ENCODE measurements around the gene SP100.
"Not testable (repeated sequence)": the region's sequence is repeated elsewhere in the genome, so short reads cannot be mapped to it uniquely, and the experiment has no call there.

The SP100 gene

DNA sequence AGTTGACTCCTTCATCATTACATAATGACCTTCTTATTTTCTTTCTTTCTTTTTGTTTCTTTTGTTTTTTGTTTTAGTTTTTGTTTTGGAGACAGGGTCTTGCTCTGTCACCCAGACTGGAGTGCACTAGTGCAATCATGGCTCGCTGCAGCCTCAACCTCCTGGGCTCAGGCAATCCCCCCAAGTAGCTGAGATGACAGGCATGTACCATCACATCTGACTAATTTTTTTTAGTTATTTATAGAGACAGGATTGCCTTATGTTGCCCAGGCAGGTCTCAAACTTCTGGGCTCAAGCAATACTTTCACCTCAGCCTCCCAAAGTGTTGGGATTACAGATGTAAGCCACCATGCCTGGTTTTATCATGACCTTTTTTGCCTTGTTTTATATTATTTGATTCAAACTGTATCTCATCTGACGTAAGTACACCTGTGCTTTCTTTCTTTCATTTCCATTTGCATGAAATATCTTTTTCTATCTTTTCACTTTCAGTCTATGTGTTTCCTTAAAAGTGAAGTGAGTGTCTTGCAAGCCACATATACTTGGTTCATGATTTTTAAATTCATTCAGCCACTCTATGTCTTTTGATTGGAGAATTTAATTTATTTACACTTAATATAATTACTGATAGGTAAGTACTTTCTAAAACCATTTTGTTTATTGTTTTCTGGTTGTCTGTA, 39.1 kb downstream of the SP100 start:
- no peaks in the 10 kb centered on the region for H3K27me3 Mint-ChIP-seq (ENCODE audit: low read depth)
- peaks cover 69% of the 10 kb centered on the region for H3K4me1 Mint-ChIP-seq (ENCODE audit: low read depth)
- H3K36me3 Mint-ChIP-seq (ENCODE audit: low read depth) = peaks cover 94% of the 10 kb centered on the region
- DNase-seq (ENCODE audit: low spot score) = no peak
- H3K27ac Mint-ChIP-seq = no peak overlapping the region
- H3K9me3 Mint-ChIP-seq = peaks cover 31% of the 10 kb centered on the region
- H3K4me3 Mint-ChIP-seq = no peak overlapping the region

DNA sequence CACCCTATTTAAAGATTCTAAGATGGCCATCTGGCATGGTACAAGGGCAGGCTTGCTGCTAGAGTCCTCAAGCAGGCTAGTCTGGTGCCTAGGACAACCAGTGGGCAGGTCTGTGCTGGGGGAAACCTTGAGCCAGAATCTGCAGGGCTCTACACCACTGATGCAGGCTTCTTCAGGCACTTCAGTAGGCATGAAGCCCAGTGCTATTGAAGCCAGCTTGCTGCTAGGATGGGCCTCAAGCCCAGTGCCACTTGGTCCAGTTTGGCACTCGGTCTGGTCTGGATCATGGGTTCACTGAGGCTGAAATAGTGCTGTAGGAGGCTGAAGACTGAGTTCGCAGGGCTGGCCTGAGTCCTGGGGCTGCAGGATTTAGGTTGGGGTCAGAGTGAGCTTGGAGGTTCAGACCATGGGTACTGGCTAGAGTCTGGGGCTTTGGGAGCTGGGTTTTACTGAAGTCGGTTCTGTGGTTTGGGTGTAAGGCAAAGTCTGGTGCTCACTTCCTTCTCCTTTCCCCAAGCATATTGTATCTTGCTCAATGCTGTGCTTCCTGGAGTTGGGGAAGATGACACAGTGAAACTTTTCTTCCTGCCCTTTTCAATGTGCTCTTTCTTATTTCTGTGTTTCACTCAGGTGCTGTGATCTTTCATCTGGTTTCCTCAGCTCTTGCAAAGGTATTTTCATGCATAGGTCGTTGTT, 41.2 kb downstream of the SP100 start:
- Mint-ChIP-seq H3K27me3 (ENCODE audit: low read depth) (no peaks in the 10 kb centered on the region), H3K27ac (peak overlapping the region; percentile 47), H3K4me3 (peak overlapping the region; percentile 7), H3K36me3 (ENCODE audit: low read depth) (peaks cover 91% of the 10 kb centered on the region), H3K4me1 (ENCODE audit: low read depth) (peaks cover 60% of the 10 kb centered on the region), H3K9me3 (peaks cover 31% of the 10 kb centered on the region)
- no peak for DNase-seq (ENCODE audit: low spot score)

DNA sequence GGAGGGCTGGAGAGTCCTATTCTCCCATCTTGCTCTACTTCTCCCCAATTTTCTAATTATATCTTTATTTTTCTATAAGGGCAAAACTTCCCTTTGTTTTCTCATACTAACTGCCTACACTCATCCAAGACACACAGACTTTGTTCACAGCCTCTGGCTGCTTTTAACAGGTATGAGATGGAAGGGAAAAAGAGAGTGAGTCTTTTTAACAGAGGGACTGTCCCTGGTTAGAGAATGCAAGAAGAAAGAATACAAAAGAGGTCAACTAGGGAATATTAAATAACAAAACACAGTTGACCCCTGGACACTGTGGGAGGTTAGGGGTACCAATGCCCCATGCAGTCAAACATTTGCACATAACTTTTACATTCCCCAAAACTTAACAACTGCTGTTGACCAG, 41.8 kb downstream of the SP100 start:
- no peak for DNase-seq (ENCODE audit: low spot score)
- Mint-ChIP-seq H3K9me3 (peaks cover 29% of the 10 kb centered on the region), H3K4me3 (peak overlapping the region; percentile 7), H3K27me3 (ENCODE audit: low read depth) (no peaks in the 10 kb centered on the region), H3K27ac (peak overlapping the region; percentile 47), H3K36me3 (ENCODE audit: low read depth) (peaks cover 92% of the 10 kb centered on the region), H3K4me1 (ENCODE audit: low read depth) (peaks cover 58% of the 10 kb centered on the region)

DNA sequence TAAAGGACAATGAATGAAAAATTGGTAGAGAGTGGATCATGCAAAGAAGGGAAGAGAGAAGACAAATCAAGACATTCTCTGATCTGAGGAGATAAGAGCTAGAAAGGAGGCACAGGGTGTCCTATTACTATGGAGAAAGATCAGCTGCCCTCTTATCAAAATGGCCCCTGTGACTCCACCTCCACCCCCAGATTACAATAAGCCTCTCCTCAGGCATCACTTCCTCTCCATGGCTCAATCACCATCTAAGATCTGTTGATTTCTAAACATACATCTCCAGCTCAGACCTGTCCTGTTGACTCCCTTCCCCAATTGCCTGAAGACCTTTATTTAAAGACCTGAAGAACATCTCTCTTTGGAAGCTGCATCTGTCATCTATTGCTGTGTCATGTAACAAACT, 43.2 kb downstream of the SP100 start:
- Mint-ChIP-seq H3K4me1 (ENCODE audit: low read depth) (peaks cover 54% of the 10 kb centered on the region), H3K27ac (peak overlapping the region; percentile 49), H3K36me3 (ENCODE audit: low read depth) (peaks cover 91% of the 10 kb centered on the region), H3K4me3 (no peak overlapping the region), H3K27me3 (ENCODE audit: low read depth) (no peaks in the 10 kb centered on the region), H3K9me3 (peaks cover 20% of the 10 kb centered on the region)
- DNase-seq (ENCODE audit: low spot score) = no peak

DNA sequence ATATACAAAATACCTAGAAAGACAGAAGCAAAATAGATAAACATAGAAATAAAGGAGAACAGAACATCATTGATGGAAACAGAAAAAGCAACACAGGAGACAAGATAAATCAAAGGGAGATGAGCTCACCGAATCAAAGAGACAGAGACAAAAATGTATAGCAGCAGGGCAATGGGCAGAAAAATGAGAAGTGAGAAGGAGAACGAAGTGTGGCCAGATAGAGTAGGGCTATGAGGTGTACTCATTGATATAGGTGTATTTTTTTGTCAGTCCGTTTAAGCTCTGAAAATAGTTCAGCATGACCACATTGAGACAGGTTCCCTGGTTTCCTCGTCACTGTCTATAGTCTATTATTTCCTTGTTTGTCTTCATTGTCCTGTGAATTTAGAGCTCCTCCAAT, 55.1 kb downstream of the SP100 start:
- H3K4me1 Mint-ChIP-seq (ENCODE audit: low read depth) = peaks cover 36% of the 10 kb centered on the region
- no peak overlapping the region for H3K4me3 Mint-ChIP-seq
- peaks cover 87% of the 10 kb centered on the region for H3K36me3 Mint-ChIP-seq (ENCODE audit: low read depth)
- H3K9me3 Mint-ChIP-seq = peaks cover 13% of the 10 kb centered on the region
- H3K27ac Mint-ChIP-seq = peak overlapping the region; percentile 29
- no peaks in the 10 kb centered on the region for H3K27me3 Mint-ChIP-seq (ENCODE audit: low read depth)
- DNase-seq (ENCODE audit: low spot score) = no peak

DNA sequence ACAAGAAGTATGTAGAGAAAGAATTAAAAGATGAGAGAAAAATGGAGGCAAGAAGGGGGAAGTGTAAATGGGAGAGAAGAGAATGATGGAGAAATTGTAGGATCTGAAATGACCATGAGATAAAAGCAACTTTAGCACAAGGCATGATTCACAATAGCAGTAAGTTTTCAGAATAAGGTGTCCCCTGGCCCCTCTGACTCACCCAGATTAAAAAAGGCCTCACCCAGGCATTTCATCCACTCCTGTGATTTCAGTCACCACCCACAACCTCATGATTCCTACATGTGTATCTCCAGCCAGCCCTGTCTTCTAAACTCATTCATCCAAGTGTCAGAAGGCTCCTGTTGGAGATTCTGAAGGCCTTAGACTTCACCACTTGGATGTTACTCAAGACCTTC, 56.6 kb downstream of the SP100 start:
- Mint-ChIP-seq H3K4me1 (ENCODE audit: low read depth) (peaks cover 36% of the 10 kb centered on the region), H3K4me3 (peak overlapping the region; percentile 20), H3K27me3 (ENCODE audit: low read depth) (no peaks in the 10 kb centered on the region), H3K9me3 (peaks cover 13% of the 10 kb centered on the region), H3K36me3 (ENCODE audit: low read depth) (peaks cover 82% of the 10 kb centered on the region), H3K27ac (peak overlapping the region; percentile 85)
- DNase-seq (ENCODE audit: low spot score) = peak; percentile 76

DNA sequence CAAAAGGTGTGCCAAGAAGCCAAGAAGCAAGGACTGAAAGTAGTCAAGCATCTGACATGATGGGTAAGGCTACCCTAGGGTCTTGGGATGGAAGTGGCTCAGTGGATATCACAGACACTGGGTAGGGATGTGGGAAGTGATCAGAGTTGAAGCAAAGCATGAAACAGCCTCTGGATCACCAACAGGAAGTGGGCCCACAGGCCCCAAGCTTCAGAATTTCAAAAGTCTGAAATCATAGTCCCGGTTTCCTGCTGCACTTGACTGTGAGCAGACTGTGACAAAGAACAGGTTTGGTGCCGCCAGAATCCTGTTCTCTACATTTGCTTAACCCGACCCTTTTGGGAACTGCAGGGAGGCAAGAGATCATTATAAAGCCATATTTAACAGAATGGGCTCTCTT, 57.4 kb downstream of the SP100 start:
- DNase-seq (ENCODE audit: low spot score) = peak; percentile 19
- no peaks in the 10 kb centered on the region for H3K27me3 Mint-ChIP-seq (ENCODE audit: low read depth)
- H3K9me3 Mint-ChIP-seq = peaks cover 13% of the 10 kb centered on the region
- H3K27ac Mint-ChIP-seq = peak overlapping the region; percentile 85
- peaks cover 36% of the 10 kb centered on the region for H3K4me1 Mint-ChIP-seq (ENCODE audit: low read depth)
- peak overlapping the region; percentile 19 for H3K4me3 Mint-ChIP-seq
- H3K36me3 Mint-ChIP-seq (ENCODE audit: low read depth) = peaks cover 83% of the 10 kb centered on the region

DNA sequence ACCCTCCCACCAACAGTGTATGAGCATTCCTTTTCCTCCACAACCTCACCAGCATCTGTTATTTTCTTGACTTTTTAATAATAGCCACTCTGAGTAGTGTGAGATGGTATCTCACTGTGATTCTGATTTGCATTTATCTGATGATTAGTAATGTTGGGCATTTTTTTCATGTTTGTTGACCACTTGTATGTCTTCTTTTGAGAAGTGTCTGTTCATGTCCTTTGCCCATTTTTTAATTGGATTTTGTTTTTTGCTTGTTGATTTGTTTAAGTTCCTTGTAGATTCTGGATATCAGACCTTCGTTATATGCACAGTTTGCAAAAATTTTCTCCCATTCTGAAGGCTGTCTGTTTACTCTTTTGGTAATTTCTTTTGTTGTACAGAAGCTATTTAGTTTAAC, 59.1 kb downstream of the SP100 start:
- H3K27me3 Mint-ChIP-seq (ENCODE audit: low read depth) = no peaks in the 10 kb centered on the region
- peaks cover 13% of the 10 kb centered on the region for H3K9me3 Mint-ChIP-seq
- H3K4me3 Mint-ChIP-seq = no peak overlapping the region
- no peak overlapping the region for H3K27ac Mint-ChIP-seq
- peaks cover 86% of the 10 kb centered on the region for H3K36me3 Mint-ChIP-seq (ENCODE audit: low read depth)
- H3K4me1 Mint-ChIP-seq (ENCODE audit: low read depth) = peaks cover 35% of the 10 kb centered on the region
- no peak for DNase-seq (ENCODE audit: low spot score)

DNA sequence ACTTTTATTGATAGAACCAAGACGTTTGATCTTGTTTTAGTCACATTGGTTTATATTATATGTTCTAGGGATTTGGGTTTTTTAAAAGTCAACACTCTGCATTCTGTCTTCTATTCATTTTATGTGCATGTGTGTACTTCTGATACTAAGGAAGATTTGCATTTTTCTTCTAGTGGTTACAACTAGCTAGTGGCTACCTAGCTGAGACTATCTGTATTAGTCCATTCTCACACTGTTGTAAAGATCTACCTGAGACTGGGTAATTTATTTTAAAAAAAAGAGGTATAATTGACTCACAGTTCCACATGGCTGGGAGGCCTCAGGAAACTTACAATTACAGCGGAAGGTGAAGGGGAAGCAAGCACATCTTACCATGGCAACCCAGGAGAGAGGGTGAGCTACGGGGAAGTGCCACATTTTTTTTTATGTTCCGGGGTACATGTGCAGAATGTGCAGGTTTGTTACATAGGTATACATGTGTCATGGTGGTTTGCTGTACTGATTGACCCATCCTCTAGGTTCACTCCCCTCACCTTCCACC, 69.9 kb downstream of the SP100 start:
- Mint-ChIP-seq H3K27me3 (ENCODE audit: low read depth) (no peaks in the 10 kb centered on the region), H3K9me3 (peaks cover 52% of the 10 kb centered on the region), H3K4me1 (ENCODE audit: low read depth) (peaks cover 2% of the 10 kb centered on the region), H3K4me3 (no peak overlapping the region), H3K27ac (no peak overlapping the region), H3K36me3 (ENCODE audit: low read depth) (peaks cover 86% of the 10 kb centered on the region)
- no peak for DNase-seq (ENCODE audit: low spot score)

DNA sequence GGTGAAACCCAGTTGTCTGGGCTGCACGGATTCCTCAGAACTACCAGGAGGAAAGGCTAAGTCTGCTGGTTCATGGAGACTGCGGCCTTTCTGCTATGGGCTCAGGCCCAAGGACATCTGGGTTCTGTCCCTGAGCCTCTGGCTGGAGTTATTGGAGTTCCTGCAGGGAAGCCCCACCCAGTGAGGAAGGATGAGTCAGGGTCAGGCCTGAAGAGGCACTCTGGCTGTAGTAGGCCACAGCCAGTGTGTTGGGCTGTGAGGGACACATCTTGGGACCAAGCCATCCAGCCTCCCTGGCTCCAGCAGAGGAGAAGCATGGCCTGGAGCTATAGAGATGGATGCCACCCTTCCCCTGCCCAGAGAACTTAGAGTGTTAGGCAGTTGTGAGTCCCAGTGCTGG, 75.2 kb downstream of the SP100 start:
- H3K9me3 Mint-ChIP-seq = peaks cover 45% of the 10 kb centered on the region
- not testable (repeated sequence) for H3K27me3 Mint-ChIP-seq (ENCODE audit: low read depth); DNase-seq (ENCODE audit: low spot score); H3K27ac Mint-ChIP-seq; H3K4me3 Mint-ChIP-seq; H3K4me1 Mint-ChIP-seq (ENCODE audit: low read depth)
- H3K36me3 Mint-ChIP-seq (ENCODE audit: low read depth) = peaks cover 93% of the 10 kb centered on the region

DNA sequence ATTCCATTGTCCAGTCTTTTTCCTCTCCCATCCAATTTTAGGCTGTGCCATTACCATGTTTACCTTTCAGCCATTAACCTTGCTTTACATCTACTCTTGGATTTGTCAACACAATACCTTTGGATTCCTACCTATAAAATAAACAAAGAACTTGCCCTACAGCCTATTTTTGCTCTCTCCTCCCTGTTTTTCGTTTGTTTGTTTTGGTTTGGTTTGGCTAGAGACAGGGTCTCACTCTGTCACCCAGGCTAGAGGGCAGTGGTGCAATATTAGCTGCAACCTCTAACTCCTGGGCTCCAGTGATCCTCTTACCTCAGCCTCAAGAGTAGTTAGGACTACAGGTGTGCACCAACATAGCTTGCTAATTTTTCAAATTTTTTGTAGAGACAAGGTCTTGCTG, 76.1 kb downstream of the SP100 start:
- Mint-ChIP-seq H3K27ac (peak overlapping the region; percentile 7), H3K36me3 (ENCODE audit: low read depth) (peaks cover 91% of the 10 kb centered on the region), H3K4me1 (ENCODE audit: low read depth) (peaks cover 13% of the 10 kb centered on the region), H3K9me3 (peaks cover 38% of the 10 kb centered on the region), H3K27me3 (ENCODE audit: low read depth) (no peaks in the 10 kb centered on the region), H3K4me3 (no peak overlapping the region)
- no peak for DNase-seq (ENCODE audit: low spot score)

DNA sequence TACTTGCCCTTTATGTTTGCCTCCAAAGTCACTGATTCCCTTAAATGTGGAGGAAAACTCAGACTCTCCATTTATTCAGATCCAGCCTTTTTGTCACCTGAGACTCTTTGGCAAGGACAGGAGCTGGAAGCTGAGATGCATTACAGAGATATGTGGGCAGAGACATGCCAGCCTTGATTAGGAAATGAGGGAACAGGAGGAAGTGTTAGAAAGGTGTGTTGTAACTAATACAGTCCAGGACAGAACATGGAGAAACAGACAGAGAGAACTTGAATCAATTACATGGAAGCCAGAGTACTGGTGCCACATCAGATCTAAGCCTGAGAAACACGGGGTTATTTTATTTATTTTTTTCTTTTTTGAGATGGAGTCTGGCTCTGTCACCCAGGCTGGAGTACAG, 79.0 kb downstream of the SP100 start:
- H3K4me1 Mint-ChIP-seq (ENCODE audit: low read depth) = peaks cover 14% of the 10 kb centered on the region
- peaks cover 9% of the 10 kb centered on the region for H3K9me3 Mint-ChIP-seq
- H3K4me3 Mint-ChIP-seq = no peak overlapping the region
- no peaks in the 10 kb centered on the region for H3K27me3 Mint-ChIP-seq (ENCODE audit: low read depth)
- DNase-seq (ENCODE audit: low spot score) = no peak
- H3K27ac Mint-ChIP-seq = no peak overlapping the region
- H3K36me3 Mint-ChIP-seq (ENCODE audit: low read depth) = peaks cover 84% of the 10 kb centered on the region

DNA sequence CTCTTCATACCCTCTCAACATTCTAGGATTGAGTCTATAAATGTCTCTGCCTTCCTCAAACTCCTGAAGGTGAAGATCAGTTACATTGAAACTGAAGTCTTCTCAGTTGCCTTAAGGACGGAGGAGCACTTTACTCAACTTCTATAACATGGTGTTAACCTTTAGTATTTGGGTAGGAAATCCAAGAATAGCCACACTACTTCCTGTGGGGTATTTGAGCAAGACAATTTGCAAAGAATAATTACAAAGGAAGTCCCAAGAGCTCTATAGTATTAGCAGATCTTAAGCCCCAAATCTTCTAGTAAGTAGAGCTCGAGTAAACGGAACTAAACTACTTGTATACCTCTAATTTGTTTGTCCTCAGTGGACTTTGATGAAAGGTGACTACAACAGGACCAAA, 80.9 kb downstream of the SP100 start:
- H3K27ac Mint-ChIP-seq = peak overlapping the region; percentile 42
- peaks cover 83% of the 10 kb centered on the region for H3K36me3 Mint-ChIP-seq (ENCODE audit: low read depth)
- H3K9me3 Mint-ChIP-seq = no peaks in the 10 kb centered on the region
- H3K27me3 Mint-ChIP-seq (ENCODE audit: low read depth) = no peaks in the 10 kb centered on the region
- H3K4me1 Mint-ChIP-seq (ENCODE audit: low read depth) = peaks cover 12% of the 10 kb centered on the region
- no peak for DNase-seq (ENCODE audit: low spot score)
- peak overlapping the region; percentile 29 for H3K4me3 Mint-ChIP-seq

DNA sequence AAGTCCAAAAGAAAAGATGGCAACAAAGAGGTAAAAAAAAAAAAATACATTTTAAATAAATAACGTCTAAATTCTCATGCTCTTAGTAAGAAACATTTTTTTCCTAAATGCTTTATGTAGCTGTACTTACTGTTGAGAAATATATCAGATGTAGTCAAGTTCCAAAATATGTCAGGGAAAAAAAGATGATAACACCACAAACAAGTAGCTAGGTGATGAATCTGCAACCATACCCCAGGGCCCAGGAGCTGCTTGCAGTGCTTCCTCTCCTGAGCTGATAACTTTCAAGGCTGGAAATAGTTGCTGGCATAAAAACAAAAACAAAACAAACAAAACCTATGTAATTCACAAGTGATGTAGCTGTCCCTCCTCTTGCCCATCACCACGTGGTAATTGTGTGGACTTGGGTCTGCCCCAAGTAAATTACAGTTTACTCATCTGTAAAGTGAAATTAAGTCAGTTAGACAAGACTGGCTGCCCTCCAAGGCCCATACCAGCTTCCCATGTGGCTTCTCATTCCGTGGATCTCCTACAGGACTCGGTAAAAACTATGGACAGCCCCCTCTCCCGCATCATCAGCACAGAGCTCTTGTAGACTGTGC, 82.6 kb downstream of the SP100 start:
- H3K4me3 Mint-ChIP-seq = no peak overlapping the region
- no peaks in the 10 kb centered on the region for H3K9me3 Mint-ChIP-seq
- H3K4me1 Mint-ChIP-seq (ENCODE audit: low read depth) = peaks cover 12% of the 10 kb centered on the region
- peaks cover 86% of the 10 kb centered on the region for H3K36me3 Mint-ChIP-seq (ENCODE audit: low read depth)
- no peaks in the 10 kb centered on the region for H3K27me3 Mint-ChIP-seq (ENCODE audit: low read depth)
- DNase-seq (ENCODE audit: low spot score) = no peak
- no peak overlapping the region for H3K27ac Mint-ChIP-seq
